K562 treated with DMSO at 1 percent for 48 hours (cell line): Measurements from ENCODE around the gene CCBE1. TPM values are rescaled to one million over a fixed set of nuclear protein-coding genes. Genes with fewer than 3 reads are reported as not detected.

Experiments used
- total RNA-seq: library from RNA; unstranded; fragments of 300-600 nt; gene quantifications from 2 replicates; pipeline ENCODE4 v1.2.3, GENCODE V29; 2022; ENCODE audit warnings: low replicate concordance; ENCODE audit errors: extremely low read depth

CCBE1 gene
- not detected in 2 replicates for total RNA-seq

GRCh38 chr18:59697236-59697932 is at the start of gene CCBE1:
TSS of gene CCBE1 (minus strand) at chr18:59697423.

Other genes starting within 250 kb of the CCBE1 start
- gene PMAIP1, start 202.6 kb upstream of the CCBE1 start, total RNA-seq, result not detected in 2 replicates